Upper lobe of left lung (tissue), 4 donors: ENCODE data around the gene PEX13.

Experiments used
- CTCF ChIP-seq, 6 experiments: fragments of 450-650 bp in 4 of 6; fragments of 200-600 bp in 2 of 6; sonication (generic) in 2 of 6; IDR thresholded peaks; one replicate each; pipeline ENCODE4 v1.5.1; 2016 to 2019; ENCODE audit warnings: antibody characterized with exemption in 6 of 6
- POLR2A ChIP-seq, 4 donors: fragments of 450-650 bp; IDR thresholded peaks; one replicate each; pipeline ENCODE4 v1.5.1; 2016 to 2017; ENCODE audit warnings: antibody characterized with exemption in 4 of 4, mild to moderate bottlenecking in 2 of 4

GRCh38 chr2:61085883-61086282, 68.4 kb downstream of the PEX13 start:
- TF ChIP-seq CTCF (IDR thresholded peaks at IDR 0.05) (no peak), POLR2A (IDR thresholded peaks at IDR 0.05) (no peak)
